Measurements from ENCODE around the gene ART3.
"Not testable (repeated sequence)": the region's sequence is repeated elsewhere in the genome, so short reads cannot be mapped to it uniquely, and the experiment has no call there.

GRCh38 chr4:76050560-76051050 is 23.9 kb upstream of the ART3 start:
- not testable (repeated sequence) for TF ChIP-seq YY1 (IDR thresholded peaks at IDR 0.05; ENCODE audit: insufficient read depth, insufficient read length); ZNF274 (IDR thresholded peaks at IDR 0.05; ENCODE audit: low read depth, low read length); SUZ12 (IDR thresholded peaks at IDR 0.05; ENCODE audit: extremely low read depth, insufficient read depth, insufficient read length)
